HG03457 (cell line): Measurements from ENCODE around the gene POLR2B.
"Not testable (repeated sequence)": the region's sequence is repeated elsewhere in the genome, so short reads cannot be mapped to it uniquely, and the experiment has no call there.

Source experiments
- ATAC-seq: cut with Tn5 transposase; IDR thresholded peaks from one replicate; pipeline ENCODE4 v1.9.1; 2021; ENCODE audit warnings: moderate number of reproducible peaks; ENCODE audit not compliant: unreplicated experiment

POLR2B gene

DNA sequence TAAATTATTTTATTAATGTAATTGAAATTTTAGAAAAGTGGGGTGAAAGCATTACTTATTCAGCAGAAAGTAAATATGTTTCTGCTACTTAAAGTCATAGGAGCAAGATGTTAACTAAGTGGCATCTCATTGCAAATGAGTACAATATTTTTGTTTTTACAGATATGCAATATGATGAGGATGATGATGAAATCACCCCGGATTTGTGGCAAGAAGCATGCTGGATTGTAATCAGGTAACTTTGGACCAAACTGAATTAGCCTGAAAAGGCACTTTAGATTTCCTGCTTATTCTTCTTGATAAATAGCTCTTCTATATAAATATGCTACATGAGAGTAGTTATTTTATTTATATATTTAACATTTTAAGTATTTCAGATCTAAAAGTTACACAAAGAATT lies 7.5 kb downstream of the POLR2B start:
- ATAC-seq: no peak

DNA sequence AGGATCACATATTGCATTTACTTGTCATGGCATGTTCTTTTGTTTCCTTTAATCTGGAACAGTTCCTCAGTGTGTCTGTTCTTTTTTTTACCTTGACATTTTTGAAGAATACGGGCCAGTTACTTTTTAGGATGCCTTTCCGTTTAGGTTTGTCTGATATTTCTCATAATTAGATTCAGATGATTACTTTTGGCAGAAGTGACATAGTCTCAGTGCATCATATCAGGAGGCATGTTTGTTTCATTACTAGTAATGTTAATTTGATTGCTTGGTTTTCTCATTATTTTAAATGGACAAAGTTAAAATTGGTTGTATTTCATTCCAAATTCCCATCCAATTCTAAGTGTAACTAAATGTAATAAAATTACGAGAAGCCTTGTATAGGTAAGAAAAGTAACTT lies 8.3 kb downstream of the POLR2B start:
- ATAC-seq: no peak

DNA sequence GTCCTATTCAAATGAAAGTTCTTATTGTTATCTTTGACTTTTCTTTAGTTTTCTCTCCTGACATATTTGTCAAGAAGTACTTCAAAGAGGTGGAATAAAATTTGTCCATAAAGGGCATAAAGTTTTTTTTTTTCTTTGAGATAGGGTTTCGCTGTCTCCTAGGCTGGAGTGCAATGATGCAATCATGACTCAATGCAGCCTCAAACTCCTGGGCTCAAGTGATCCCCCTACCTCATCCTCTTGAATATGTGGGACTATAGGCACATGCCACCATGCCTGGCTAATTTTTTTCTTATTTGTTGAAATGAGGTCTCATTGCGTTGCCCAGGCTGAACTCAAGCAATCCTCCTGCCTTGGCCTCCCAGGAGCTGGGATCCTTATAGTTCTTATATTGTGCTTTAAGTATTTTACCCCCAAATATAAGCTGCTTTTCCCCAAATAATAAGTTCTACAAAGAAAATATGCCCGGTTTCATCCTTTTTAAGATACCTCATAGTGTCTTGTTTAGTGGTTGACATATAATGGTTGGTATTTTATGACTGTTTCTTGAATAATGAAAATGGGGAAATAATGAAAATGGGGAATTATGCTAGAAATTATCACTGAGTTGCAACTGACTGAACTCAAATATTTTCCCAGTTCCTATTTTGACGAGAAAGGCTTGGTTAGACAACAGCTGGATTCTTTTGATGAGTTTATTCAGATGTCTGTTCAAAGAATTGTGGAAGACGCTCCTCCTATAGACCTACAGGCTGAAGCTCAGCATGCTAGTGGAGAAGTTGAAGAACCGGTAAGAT lies 11.6 kb downstream of the POLR2B start:
- ATAC-seq: no peak

DNA sequence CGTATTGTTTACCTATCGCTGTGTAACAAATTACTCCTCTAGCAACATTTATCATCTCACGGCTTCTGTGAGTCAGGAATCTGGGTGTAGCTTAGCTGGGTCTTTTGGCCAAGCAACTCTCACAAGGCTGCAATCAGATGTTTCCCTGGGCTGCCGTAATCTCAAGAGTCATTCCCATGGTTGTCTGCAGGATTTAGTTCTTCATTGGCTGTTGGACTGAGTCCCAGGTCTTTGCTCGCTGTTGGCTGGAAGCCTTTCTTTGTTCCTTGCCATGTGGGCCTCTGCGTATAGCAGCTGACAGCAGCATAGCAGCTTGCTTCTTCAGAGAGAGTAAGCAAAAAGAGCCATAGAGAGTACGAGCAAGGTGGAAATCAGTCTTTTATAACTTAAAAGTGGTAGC lies 16.8 kb downstream of the POLR2B start:
- no peak for ATAC-seq

DNA sequence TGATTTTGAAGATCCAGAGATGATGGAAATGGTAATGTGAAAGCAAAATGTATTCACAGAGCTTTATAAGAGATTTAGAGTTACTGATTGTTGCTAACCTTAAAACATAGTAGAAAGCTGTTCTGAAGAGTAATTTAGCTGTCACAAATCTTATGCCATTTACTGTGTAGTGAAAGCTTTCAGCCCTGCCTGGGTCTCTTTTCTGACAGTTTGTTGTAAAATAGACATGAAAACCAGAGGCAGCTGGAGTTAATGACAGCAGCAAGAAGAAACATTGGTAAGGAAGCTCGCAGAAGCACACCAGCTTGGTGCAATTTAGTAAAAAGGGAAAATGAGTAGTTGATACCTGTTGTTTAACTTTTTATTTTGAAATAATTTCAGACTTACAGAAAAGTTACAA lies 21.1 kb downstream of the POLR2B start:
- ATAC-seq: no peak

DNA sequence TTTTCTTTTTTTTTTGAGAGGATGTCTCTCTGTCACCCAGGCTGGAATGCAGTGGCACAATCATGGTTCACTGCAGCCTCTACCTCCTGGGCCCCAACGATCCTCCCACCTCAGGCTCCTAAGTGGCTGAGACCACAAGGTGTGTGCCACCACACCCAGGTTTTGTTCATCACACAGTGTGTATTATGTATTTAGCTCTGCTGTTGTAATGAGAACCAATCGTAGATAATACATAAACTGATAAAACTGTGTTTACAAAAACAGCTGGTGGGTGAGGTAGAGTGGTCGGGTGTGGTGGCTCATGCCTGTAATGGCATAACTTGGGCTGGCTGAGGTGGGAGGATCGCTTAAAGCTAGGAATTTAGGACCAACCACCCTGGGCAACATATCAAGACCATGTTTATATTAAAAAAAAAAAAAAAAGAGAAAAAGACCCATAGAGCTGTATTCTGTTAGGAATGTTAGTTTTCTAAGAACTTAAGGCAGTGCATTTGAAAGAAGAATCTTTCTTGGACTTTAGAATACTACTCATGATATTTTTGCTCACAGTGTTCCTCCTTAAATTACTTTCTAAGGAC lies 34.9 kb downstream of the POLR2B start:
- no peak for ATAC-seq

DNA sequence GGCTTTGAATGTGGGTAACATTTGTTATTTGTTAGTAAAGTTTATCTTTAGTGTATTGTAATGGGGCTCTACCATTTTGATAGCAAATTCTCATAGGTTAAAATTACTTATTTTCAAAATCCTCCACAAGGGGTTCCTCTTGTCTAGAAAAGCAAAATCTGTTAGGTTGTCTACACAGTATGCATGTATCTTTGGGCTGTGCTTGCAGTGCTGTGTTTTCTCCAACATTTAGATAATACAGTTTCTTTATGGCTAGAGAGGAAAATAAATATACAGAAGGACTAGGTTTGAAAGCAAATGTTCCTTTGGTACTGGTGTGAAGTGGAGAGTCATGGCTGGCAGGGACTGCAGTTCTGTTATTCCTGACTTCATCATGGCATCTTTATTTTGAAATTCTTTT lies 40.3 kb downstream of the POLR2B start:
- ATAC-seq: no peak

DNA sequence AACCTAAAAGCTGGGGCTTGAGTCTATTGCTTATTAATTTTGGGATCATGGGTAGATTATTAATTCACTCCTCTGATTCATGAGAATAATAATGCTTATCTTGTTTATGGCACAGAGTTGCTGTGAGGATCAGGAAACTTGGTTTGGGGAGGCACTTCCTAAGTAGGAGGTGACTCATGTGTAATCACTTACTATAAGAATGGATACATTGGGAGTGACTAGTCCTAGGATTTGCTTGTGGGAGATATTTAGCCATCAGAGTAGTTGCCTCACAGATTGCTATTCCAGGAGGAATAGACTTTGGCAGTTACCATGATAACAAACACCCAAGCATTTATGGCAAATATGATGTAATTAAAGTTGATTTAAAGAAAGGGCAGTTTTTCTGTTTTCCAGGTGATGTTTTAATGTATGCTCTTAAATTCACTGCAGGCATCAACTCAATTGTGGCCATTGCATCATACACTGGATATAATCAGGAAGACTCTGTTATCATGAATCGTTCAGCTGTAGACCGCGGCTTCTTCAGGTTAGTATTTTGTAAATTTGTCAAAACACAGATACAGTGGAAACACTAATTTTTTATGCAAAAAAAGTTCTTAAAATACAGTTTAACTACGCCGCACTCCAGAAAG lies 41.9 kb downstream of the POLR2B start:
- no peak for ATAC-seq

DNA sequence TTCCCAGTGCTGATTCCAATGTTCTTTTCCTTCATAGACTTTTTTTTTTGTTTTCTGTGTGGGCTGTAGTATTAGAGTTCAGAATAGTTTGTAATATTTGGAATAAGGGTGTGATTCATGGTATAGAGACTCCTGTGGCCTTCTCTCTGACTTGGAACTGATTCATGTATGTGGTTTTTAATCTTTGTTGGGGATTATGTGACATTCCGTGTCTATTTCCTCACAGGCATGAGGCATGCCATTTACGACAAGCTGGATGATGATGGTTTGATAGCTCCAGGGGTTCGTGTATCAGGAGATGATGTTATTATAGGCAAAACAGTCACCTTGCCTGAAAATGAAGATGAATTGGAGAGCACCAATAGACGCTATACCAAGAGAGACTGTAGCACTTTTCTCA lies 44.4 kb downstream of the POLR2B start:
- ATAC-seq: no peak

DNA sequence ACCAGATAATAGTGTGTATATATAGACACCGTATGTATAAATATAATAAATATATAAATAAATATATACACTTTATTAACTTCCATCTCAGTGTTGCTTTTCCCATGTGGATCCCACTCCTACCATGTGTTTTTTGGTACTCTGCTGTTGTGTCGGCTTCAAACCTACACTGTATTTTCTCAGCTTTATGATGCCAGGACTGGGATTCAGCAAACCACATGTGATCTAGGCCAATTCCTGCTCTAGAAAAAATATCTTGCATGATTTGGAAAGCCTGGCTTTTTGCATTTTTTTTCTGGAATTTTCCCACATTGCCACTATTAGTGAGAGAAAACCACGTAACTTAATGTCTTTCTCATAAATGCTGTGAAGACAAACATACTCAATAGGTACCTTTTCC lies 55.8 kb downstream of the POLR2B start:
- no peak for ATAC-seq

DNA sequence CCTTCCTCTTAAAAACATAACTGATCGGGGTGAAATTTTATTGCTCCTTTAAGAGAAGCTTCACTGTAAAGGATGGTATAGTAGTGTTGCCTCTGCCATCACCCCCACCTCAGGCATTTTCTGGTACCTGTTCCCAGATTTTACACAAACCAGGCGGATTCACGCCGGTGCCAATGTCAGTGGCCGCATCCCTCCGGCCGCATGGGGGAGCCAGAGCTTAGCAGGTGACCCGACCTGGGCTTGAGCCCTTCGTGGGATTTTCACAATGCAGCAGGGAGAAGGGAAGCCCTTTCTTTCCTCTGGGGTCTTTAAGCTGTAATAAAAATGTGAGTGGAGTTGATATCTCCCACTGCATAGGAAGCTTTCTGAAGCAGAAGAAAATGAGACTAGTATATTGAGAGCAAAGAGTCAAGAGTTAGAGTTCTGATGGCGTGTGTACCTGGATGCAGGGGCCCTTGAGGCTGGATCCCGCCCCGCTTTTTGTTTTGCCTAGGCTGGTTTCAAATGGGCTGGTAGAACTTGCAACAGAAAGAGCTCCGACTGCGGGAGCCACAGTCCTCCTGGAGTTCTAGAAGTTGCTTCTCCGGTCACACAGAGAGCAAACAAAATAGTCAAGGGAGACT lies 59.4 kb downstream of the POLR2B start:
- ATAC-seq: no peak

DNA sequence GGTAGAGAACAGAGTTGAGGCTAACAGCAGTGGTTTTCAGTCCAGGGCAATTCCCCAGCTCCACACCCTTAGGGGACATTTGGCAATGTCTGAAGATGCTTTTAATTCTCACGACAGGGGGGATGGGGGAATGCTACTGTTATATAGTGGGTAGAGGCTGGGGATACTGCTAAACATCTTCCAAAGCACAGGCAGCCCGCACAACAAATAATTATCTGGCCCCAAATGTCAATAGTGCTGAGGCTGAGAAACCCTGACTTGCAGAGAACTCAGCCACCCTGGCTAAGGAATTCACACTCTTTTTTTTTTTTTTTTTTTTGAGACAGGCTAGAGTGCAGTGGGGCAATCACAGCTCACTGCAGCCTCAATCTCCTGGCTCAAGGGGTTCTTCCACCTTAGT lies 60.6 kb downstream of the POLR2B start:
- ATAC-seq: no peak

DNA sequence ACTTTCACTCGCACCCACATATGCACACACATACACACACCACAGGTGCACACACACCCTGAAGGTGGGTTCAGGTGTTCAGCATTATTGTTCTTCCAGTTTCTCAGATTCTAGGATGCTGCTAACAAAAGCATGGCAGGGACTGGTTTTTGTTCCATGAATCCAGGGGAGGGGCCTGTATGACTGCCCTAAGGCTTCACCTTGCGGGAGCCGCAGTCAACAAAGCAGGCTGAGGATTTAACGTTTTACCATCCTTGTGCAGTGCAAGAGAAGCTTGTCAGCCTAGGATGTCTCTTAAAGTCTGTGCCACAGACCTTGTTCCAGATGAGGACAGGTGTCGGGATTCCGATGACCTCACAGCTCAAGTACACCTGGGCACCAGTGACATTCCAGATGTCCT lies 61.8 kb downstream of the POLR2B start:
- no peak for ATAC-seq

DNA sequence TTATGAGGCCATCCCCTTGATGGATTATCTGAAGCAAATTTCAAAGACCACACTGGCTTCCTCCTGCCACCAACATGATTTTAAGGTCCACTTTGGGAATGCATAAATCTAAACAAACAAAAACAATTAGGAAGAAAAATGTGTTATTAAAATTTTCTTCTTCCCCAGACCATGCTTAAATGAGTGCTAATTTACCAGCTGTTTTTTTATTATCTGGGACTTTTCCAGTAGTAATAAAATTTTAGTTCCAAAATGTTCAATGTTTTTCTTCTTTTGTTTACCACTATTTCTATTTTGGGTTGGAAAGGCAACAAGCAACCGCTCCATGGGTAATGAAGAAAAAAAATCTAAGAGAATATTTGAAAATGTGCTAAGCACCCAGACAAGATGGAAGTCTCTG lies 62.3 kb downstream of the POLR2B start:
- no peak for ATAC-seq

DNA sequence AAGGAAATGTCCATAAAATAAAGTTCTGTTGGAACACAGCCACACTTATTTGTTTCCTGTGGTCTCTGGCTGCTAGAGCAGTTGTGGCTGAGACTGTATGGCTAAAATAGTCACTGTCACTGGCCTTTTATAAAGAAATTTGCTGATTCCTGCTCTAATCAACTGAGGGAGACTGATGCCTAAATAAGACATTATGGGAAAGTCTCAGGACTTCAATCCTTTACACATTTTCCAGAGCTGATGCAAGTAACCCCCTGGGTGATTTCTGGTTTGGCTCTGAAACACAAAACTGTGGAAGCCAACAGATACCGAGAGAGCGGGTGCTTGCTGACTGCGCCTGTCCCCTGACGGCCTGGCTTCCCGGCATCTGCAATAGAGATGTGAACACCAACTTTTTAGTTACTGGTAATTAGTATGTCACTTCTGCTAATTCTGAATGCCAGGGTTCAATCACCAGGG lies 64.0 kb downstream of the POLR2B start:
- ATAC-seq: no peak

DNA sequence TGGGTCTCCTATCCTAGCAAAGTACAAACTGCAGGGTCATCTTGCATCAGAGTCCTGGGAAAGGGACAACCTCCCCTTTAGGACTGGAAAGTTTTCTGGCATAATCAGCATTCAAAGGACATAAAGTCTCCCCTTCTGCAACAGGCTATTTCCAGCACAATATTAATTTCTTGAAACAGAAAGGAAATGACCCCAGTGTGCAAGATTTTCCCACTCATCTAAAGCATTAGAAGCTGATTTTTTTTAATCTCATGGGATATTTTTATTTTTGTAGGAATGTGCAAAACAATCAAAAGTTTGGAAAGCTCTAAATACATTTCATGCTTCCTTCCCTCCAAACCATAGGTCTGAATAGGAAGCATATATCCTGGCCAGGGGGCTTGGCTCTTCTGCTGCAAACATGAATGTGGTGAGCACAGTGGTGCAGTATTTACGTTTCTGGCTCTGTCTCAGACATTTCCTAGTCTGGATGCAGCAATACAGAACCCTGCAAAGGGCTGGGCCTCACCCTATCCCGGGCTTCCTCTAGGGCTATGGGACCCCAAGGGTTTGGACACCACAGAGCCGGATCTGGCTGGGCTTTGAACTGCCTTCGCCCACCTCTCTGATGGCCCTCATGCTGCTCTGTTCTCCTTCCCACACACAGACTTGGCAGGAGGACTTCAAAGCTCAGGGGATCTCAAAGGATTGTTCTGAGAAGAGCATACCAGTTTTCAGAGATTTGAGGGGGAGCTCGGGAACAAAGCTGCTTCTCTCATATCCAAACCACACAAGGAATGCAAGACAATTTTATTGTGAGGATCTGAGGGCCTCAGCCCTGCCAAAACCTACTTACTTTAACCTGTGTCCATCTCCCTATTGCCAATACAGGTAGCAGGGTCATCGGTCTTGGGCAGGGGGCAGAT lies 64.9 kb downstream of the POLR2B start:
- ATAC-seq: no peak

DNA sequence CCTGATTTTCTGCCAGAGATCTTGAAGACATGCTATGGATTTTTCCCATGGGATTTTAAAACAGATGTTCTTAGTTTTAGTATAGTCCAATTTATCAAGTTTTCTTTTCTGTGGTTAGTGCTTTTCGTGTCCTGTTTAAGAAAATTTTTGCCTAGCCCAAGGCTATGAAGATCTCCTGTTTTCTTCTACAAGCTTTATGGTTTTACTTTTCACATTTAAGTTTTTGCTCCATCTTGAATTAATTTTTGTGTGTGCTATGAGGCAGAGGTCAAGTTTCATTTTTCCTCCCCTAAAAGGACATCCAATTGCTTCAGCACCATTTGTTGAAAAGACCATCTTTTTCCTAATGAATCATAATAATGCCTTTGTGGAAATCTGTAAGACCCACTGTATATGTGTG lies 65.6 kb downstream of the POLR2B start:
- no peak for ATAC-seq

DNA sequence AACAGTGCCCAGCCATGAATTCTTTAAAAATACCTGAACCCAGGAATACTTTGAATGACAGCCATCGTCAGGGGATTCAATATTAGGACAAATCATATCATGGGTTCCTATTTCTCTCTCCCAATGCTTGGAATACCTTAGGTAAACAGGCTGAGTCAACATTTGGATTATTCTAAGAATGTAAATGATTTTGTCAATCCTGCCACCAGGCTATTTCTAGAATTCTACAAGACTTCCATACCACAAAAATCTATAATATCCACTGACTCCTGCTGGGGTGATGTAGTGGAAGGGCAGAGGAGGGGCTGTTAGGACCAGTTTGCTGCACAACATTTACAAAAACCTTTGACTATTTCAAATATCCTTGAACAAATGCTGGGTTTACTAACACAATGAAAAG lies 66.3 kb downstream of the POLR2B start:
- no peak for ATAC-seq

DNA sequence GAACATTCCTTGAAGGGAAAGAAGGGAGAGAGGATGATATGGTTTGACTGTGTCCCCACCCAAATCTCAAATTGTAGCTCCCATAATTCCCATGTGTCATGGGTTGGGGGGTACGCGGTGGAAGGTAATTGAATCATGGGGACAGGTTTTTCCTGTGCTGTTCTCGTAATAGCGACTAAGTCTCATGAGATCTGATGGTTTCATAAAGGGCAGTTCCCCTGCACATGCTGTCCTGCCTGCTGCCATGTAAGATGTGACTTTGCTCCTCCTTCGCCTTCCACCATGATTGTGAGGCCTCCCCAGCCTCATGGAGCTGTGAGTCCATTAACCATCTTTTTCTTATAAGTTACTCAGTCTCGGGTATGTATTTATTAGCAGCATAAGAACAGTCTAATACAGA lies 68.3 kb downstream of the POLR2B start:
- not testable (repeated sequence) for ATAC-seq

DNA sequence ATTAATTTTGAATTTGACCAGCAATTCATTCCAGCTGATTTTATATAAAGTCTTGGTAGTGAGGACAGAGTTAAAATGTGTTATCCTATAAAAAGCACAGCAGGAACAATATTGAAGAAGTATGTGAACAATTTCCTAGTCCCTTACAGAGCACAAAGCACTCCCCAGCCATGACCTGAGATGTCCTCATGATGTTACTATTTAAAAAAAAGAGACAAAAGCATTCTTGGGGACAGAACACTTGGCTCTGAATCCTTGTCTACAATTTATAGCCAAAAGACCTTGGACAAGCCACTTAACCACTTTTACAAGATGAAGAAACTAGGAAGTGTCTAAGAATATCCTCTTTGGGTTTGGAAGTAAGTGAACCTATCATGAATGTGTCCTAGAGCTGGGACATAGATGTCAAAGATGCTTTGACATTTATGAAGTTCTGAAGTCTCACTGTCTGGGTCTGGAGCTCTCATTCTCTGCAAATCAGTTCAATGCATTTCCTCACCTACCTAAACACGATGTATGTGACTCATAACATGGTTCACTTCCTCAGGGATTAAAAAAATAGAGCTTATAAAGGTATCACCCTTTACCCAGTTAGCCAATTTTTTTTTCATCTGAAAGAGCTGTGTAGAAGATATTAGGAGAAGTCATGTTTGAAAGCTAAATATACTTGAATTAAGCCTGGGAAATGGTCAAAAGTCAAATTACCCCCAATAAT lies 70.1 kb downstream of the POLR2B start:
- no peak for ATAC-seq
